ENCODE data around the gene PAQR7.

The PAQR7 gene

GRCh38 chr1:25813734-25814471 lies 61.6 kb downstream of the PAQR7 start:
- no peak for DNase-seq

DNA sequence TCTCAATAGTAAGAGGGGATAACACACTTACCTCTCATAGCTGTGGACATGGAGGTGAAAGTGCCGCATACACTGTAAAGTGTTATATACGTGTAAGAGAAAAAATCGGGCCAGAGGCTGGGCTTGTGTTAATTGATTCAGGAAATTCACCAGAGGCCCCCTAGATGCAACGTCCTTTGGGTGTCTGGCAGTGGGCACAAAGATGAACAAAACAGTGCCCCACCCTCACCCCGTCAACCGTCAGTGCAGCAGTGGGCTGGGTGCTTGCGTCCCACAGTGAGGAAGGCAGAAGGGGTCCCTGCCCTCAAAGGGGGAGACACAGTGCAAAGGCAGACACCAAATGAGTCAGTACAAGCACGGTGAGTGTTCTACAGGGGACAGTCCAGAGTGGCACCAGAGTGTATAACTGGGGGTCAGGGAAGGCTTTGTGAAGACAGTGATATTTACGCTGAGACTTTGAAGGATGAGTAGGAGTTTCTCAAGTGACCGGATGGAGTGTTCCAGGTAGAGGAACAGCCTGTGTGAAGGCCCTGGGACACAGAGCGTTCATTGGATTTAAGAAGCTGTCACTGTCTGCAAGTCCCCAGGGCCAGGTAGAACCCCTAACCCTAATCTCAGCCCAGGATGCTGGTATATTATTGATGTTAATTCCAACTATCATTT lies 62.3 kb downstream of the PAQR7 start:
- no peak for DNase-seq
